SW480 (cell line): Measurements from ENCODE around the gene GRID2.
"Not testable (repeated sequence)": the region's sequence is repeated elsewhere in the genome, so short reads cannot be mapped to it uniquely, and the experiment has no call there.

Source experiments
- DNase-seq: peaks from one replicate; pipeline ENCODE4 v3.0.0-alpha.2; 2016; ENCODE audit warnings: low spot score

Gene GRID2

GRCh38 chr4:93317561-93317960 is 1013.8 kb downstream of the GRID2 start:
- DNase-seq, result no peak

GRCh38 chr4:93319041-93319440 is 1015.3 kb downstream of the GRID2 start:
- no peak for DNase-seq

DNA sequence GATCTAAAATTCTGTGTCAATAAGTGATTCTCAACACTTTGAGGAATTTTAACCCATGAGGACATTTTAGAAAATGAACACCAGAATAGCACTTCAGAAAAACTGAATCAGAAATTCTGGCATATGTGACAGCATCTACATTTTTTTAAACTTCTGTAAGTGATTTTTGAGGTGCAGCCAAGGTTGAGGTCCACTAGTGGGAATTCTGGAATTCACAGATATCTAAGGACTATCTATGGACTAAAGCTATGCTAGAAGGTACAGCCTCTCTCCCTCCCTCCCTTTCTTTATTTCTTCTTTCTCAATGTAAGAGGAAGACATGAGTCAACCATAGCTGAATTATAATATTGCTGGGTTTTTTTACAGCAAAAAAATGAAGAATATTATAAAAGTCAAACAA is 1016.6 kb downstream of the GRID2 start:
- DNase-seq, result no peak

- DNase-seq, result no peak
These were observed 1023.6 kb downstream of the GRID2 start for GRCh38 chr4:93327346-93327745.

DNA sequence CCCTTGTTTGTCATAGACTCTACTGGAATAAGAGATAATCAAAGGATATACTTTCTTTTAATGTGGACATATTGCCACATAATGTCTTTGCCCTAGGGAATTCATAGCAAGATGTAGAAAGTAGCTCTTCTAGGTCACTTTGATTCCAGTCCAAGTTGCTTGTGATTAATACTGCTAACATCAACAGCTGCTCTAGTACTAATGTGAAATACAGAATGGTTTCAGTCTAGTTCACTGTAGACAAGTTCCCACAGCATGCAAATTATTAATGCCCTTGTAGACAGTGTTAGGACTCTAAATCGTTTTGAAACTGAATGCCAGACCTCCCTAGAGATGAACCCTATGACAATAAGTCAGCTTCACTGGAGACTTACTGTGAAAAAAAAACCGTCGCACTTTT is 1030.2 kb downstream of the GRID2 start:
- DNase-seq, result no peak

DNA sequence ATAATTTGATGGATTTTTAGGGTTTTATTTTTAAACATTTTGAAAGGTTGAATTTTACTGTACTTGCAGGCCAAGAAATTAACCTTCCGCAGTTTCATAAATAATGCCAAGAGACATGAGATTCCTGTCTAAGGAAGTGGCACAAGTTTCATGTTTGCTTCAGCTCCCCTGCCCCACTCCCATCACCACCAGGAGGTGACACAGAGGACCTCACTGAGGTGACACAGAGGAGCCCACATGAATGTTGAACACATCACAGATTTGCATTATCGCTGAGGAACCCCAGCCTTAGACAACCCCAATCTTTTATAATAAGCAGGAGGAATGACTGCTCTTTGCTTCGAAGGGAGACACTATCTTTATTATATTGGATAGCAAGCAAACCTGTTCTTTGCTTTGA is 1033.4 kb downstream of the GRID2 start:
- no peak for DNase-seq

DNA sequence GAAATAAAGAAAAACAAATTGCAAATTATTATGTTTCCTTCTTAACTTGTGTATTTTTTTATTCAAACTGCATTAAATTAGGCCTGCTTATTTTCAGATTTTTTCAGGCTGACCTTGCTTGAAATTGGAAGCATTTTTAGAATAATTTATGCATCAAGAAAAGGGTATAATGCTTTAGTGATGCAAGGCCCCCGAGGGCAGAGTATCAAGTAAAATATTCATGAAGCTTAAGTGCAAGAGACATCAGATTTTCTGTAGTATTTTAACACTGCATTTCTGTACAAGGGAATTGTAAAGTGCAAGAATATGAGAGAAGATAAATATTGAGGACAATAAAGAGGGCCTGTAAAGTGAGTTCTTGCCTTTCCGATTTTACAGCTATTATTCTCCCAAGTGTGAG is 1039.0 kb downstream of the GRID2 start:
- DNase-seq, result no peak

- no peak for DNase-seq
These were observed 1043.1 kb downstream of the GRID2 start for GRCh38 chr4:93346840-93347239.

- DNase-seq, result no peak
These were observed 1045.1 kb downstream of the GRID2 start for GRCh38 chr4:93348896-93349295.

GRCh38 chr4:93351846-93352245 is 1048.1 kb downstream of the GRID2 start:
- DNase-seq, result no peak

GRCh38 chr4:93355411-93355810 is 1051.6 kb downstream of the GRID2 start:
- no peak for DNase-seq

- DNase-seq, result no peak
These were observed 1055.8 kb downstream of the GRID2 start for GRCh38 chr4:93359586-93359985.

- DNase-seq, result not testable (repeated sequence)
These were observed 1062.5 kb downstream of the GRID2 start for GRCh38 chr4:93366169-93366755.

GRCh38 chr4:93368968-93369367 is 1065.2 kb downstream of the GRID2 start:
- DNase-seq, result no peak

- no peak for DNase-seq
These were observed 1066.5 kb downstream of the GRID2 start for GRCh38 chr4:93370256-93370655.

DNA sequence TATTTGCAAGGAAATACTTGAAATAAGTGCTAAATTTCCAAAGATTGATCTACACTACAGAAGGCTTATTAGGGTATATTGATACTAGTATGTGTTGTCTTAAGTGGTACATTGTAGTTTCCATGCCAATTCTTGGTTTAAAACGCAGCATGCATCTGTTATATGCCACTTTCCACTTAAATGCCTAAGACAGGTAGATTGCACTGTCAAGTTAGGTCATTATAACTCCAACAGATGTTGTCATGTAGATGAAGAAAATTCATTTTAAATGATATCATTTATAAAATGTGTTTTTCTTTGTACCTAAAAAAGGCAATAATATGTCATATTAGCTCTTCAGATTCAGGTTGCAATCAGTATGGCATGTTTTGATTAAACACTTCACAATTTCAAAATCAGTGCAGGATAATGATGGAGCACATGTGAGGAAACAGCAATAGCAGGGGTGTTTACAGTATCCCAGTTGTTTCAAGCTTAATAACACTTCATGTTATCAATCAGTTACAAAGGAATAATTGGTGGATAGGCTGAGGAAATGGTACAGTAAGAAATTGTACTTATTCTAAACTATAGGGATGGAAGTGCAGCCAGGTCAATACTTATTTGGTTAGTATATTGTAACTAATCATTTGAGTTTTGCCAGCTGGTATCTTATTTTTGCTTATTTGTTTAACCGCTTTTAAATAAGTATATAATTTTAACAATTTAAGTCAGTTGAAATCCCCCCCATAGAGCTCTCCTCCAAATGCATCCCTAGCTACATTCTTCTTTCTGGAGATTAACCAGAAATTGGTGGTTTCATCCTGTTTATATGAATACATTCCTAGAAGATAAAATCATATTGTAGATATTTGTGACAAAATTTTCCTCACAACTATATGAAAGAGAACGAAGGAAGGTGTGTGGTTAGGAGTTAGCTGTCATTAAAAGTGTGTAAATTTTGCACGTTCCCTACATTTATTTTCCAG is 1070.4 kb downstream of the GRID2 start:
- no peak for DNase-seq

GRCh38 chr4:93384241-93384640 is 1080.5 kb downstream of the GRID2 start:
- no peak for DNase-seq

DNA sequence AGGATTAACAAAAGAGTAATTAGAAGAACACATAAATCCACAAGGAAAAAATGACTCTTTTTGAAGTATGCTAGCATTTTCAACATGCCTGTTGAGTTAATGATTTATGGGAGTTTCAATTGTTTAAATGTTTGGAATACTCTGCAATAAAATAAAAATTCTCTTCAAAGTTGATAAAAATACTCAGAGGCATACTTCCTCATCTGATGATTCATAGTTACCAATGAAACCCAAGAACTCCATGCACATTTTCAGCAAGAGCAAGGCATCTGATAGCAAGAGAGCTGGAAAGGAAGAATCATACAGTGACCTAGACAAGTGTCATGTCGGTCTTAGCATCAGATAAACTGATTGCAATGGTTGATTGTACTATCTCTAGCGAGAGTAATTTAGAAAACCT is 1081.1 kb downstream of the GRID2 start:
- no peak for DNase-seq

DNA sequence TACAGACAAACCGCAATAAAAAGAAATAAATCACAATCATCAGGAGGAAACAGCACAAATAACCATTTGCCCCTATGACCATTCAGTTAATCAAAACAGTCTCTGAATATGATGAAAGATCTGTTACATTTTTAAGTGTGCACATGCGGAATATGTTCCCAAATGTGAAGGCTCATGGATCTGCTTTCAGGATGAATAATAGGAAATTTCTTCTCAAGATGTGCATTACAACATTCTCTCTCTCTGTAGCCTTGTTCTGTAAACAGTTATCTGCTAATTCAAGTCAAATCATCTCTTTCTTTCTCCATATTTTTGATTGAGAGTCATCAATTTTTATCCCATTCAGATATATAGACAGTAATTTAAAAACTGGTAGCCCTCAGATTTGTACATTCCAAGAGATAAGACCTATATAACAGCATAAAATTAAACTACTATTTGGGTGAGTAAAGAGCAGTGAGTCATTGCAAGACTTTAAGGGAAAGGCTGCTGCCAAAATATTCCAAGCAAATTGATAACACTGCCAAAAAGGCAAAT is 1090.8 kb downstream of the GRID2 start:
- no peak for DNase-seq

- DNase-seq, result peak; percentile 39
These were observed 1092.5 kb downstream of the GRID2 start for GRCh38 chr4:93396272-93396671.

- no peak for DNase-seq
These were observed 1099.8 kb downstream of the GRID2 start for GRCh38 chr4:93403571-93403970.

DNA sequence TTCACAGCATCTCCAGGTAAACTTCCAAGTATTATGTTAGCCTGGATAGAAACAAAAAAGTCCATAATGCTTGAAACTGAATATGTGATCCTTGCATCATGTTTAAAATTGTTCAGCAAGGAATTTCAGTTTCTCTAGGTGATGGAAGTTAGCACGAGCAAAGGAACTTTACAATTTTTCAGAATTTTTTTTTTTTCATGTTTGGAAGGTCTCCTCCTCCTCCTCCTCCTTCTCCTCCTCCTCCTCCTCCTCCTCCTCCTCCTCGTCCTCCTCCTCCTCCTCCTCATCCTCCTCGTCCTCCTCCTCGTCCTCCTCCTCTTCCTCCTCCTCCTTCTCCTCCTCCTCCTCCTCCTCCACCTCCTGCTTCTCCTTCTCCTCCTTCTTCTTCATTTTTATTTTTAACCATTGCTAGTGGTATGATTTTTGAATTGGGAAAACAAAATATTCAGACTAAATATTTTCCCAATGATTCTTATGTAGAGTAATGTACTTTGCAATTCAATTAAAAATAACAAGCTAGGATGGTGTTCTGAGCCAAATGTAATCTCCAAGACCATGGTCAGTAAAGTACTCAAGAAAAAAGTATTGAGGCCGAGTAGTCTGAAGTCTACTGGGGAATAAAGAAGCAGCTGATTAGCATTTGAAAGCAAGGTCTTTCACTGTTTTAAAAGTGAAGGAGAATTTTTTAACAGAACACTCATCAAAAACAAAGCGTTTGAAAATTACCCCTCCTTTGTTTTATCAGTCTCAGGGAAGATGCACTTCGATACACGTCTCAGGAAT is 1103.9 kb downstream of the GRID2 start:
- no peak for DNase-seq
